Ovary (tissue), 3 donors: Measurements from ENCODE around the gene B3GALNT2.

ENCODE experiments used
- CTCF ChIP-seq, 3 donors: fragments of 450-650 bp in 2 of 3; fragments of 200-600 bp in 1 of 3; IDR thresholded peaks; one replicate each; pipeline versions ENCODE4 v1.5.1 to v1.8.0; 2016 to 2022; ENCODE audit warnings: antibody characterized with exemption in 3 of 3, mild to moderate bottlenecking in 1 of 3
- POLR2A ChIP-seq: fragments of 450-650 bp; IDR thresholded peaks from one replicate; pipeline ENCODE4 v1.6.1; 2017; ENCODE audit warnings: antibody characterized with exemption, mild to moderate bottlenecking, moderate library complexity
- donor health status: DM: no; HTN: no; CAD: no.

GRCh38 chr1:235442788-235443429, 61.3 kb downstream of the B3GALNT2 start:
- TF ChIP-seq CTCF (IDR thresholded peaks at IDR 0.05) (no peak), POLR2A (no peak)
